ENCODE results near the gene LRMDA. TPM values are rescaled to one million over a fixed set of nuclear protein-coding genes. Genes with fewer than 3 reads are reported as not detected.

LRMDA gene
- total RNA-seq, 3 donors from 2014 or later = not detected

GRCh38 chr10:75932921-75933320 lies 501.5 kb downstream of the LRMDA start:
- Mint-ChIP-seq H3K4me3 (no peak overlapping the region), H3K4me1 (ENCODE audit: low read depth) (no peaks in the 10 kb centered on the region), H3K9me3 (no peaks in the 10 kb centered on the region), H3K36me3 (ENCODE audit: insufficient read depth) (no peaks in the 10 kb centered on the region), H3K27me3 (ENCODE audit: low read depth) (peaks cover 5% of the 10 kb centered on the region)
- ATAC-seq (no peak), DNase-seq (no peak)

GRCh38 chr10:75935240-75935639 lies 503.8 kb downstream of the LRMDA start:
- Mint-ChIP-seq H3K4me3 (no peak overlapping the region), H3K36me3 (ENCODE audit: insufficient read depth) (no peaks in the 10 kb centered on the region), H3K9me3 (no peaks in the 10 kb centered on the region), H3K27me3 (ENCODE audit: low read depth) (peaks cover 5% of the 10 kb centered on the region), H3K4me1 (ENCODE audit: low read depth) (no peaks in the 10 kb centered on the region)
- no peak for ATAC-seq
- DNase-seq = no peak

GRCh38 chr10:75935650-75936400 lies 504.4 kb downstream of the LRMDA start:
- ATAC-seq = no peak
- Mint-ChIP-seq H3K4me1 (ENCODE audit: low read depth) (no peaks in the 10 kb centered on the region), H3K4me3 (no peak overlapping the region), H3K36me3 (ENCODE audit: insufficient read depth) (no peaks in the 10 kb centered on the region), H3K9me3 (no peaks in the 10 kb centered on the region), H3K27me3 (ENCODE audit: low read depth) (peaks cover 5% of the 10 kb centered on the region)
- DNase-seq = no peak

- no peaks in the 10 kb centered on the region for H3K36me3 Mint-ChIP-seq (ENCODE audit: insufficient read depth)
- peaks cover 5% of the 10 kb centered on the region for H3K27me3 Mint-ChIP-seq (ENCODE audit: low read depth)
- no peaks in the 10 kb centered on the region for H3K4me1 Mint-ChIP-seq (ENCODE audit: low read depth)
- ATAC-seq (no peak), DNase-seq (no peak)
- no peak overlapping the region for H3K4me3 Mint-ChIP-seq
- H3K9me3 Mint-ChIP-seq = no peaks in the 10 kb centered on the region
These were observed 505.4 kb downstream of the LRMDA start for GRCh38 chr10:75936841-75937240.

GRCh38 chr10:75937823-75938222 lies 506.4 kb downstream of the LRMDA start:
- Mint-ChIP-seq H3K36me3 (ENCODE audit: insufficient read depth) (no peaks in the 10 kb centered on the region), H3K9me3 (no peaks in the 10 kb centered on the region), H3K4me1 (ENCODE audit: low read depth) (no peaks in the 10 kb centered on the region), H3K4me3 (no peak overlapping the region), H3K27me3 (ENCODE audit: low read depth) (peaks cover 4% of the 10 kb centered on the region)
- no peak for ATAC-seq
- DNase-seq = no peak

- Mint-ChIP-seq H3K9me3 (no peaks in the 10 kb centered on the region), H3K4me1 (ENCODE audit: low read depth) (no peaks in the 10 kb centered on the region), H3K4me3 (no peak overlapping the region), H3K36me3 (ENCODE audit: insufficient read depth) (no peaks in the 10 kb centered on the region), H3K27me3 (ENCODE audit: low read depth) (peaks cover 4% of the 10 kb centered on the region)
- ATAC-seq (no peak), DNase-seq (no peak)
These were observed 507.1 kb downstream of the LRMDA start for GRCh38 chr10:75938380-75939122.

GRCh38 chr10:75939541-75939940 lies 508.1 kb downstream of the LRMDA start:
- H3K9me3 Mint-ChIP-seq = no peaks in the 10 kb centered on the region
- H3K4me3 Mint-ChIP-seq = no peak overlapping the region
- H3K36me3 Mint-ChIP-seq (ENCODE audit: insufficient read depth) = no peaks in the 10 kb centered on the region
- H3K27me3 Mint-ChIP-seq (ENCODE audit: low read depth) = peaks cover 1% of the 10 kb centered on the region
- no peak for DNase-seq
- H3K4me1 Mint-ChIP-seq (ENCODE audit: low read depth) = no peaks in the 10 kb centered on the region
- ATAC-seq = no peak

- no peaks in the 10 kb centered on the region for H3K4me1 Mint-ChIP-seq (ENCODE audit: low read depth)
- H3K36me3 Mint-ChIP-seq (ENCODE audit: insufficient read depth) = no peaks in the 10 kb centered on the region
- DNase-seq = no peak
- H3K9me3 Mint-ChIP-seq = peaks cover 7% of the 10 kb centered on the region
- no peak for ATAC-seq
- H3K4me3 Mint-ChIP-seq = no peak overlapping the region
- H3K27me3 Mint-ChIP-seq (ENCODE audit: low read depth) = no peaks in the 10 kb centered on the region
These were observed 509.3 kb downstream of the LRMDA start for GRCh38 chr10:75940742-75941141.

GRCh38 chr10:75941223-75941801 lies 509.9 kb downstream of the LRMDA start:
- ATAC-seq (no peak), DNase-seq (no peak)
- Mint-ChIP-seq H3K4me3 (no peak overlapping the region), H3K27me3 (ENCODE audit: low read depth) (no peaks in the 10 kb centered on the region), H3K4me1 (ENCODE audit: low read depth) (no peaks in the 10 kb centered on the region), H3K9me3 (peaks cover 7% of the 10 kb centered on the region), H3K36me3 (ENCODE audit: insufficient read depth) (no peaks in the 10 kb centered on the region)

GRCh38 chr10:75944061-75944460 lies 512.6 kb downstream of the LRMDA start:
- H3K27me3 Mint-ChIP-seq (ENCODE audit: low read depth) = no peaks in the 10 kb centered on the region
- no peaks in the 10 kb centered on the region for H3K36me3 Mint-ChIP-seq (ENCODE audit: insufficient read depth)
- H3K4me3 Mint-ChIP-seq = no peak overlapping the region
- H3K9me3 Mint-ChIP-seq = peaks cover 7% of the 10 kb centered on the region
- no peak for ATAC-seq
- H3K4me1 Mint-ChIP-seq (ENCODE audit: low read depth) = no peaks in the 10 kb centered on the region
- DNase-seq = no peak

- Mint-ChIP-seq H3K4me1 (ENCODE audit: low read depth) (no peaks in the 10 kb centered on the region), H3K36me3 (ENCODE audit: insufficient read depth) (no peaks in the 10 kb centered on the region), H3K9me3 (peaks cover 7% of the 10 kb centered on the region), H3K27me3 (ENCODE audit: low read depth) (no peaks in the 10 kb centered on the region), H3K4me3 (no peak overlapping the region)
- no peak for ATAC-seq
- no peak for DNase-seq
These were observed 517.2 kb downstream of the LRMDA start for GRCh38 chr10:75948583-75948982.

GRCh38 chr10:75950307-75950706 lies 518.9 kb downstream of the LRMDA start:
- peaks cover under 1% of the 10 kb centered on the region for H3K9me3 Mint-ChIP-seq
- H3K36me3 Mint-ChIP-seq (ENCODE audit: insufficient read depth) = no peaks in the 10 kb centered on the region
- no peak overlapping the region for H3K4me3 Mint-ChIP-seq
- ATAC-seq (no peak), DNase-seq (no peak)
- H3K4me1 Mint-ChIP-seq (ENCODE audit: low read depth) = no peaks in the 10 kb centered on the region
- no peaks in the 10 kb centered on the region for H3K27me3 Mint-ChIP-seq (ENCODE audit: low read depth)

- Mint-ChIP-seq H3K9me3 (no peaks in the 10 kb centered on the region), H3K4me3 (no peak overlapping the region), H3K27me3 (ENCODE audit: low read depth) (no peaks in the 10 kb centered on the region), H3K4me1 (ENCODE audit: low read depth) (no peaks in the 10 kb centered on the region), H3K36me3 (ENCODE audit: insufficient read depth) (no peaks in the 10 kb centered on the region)
- ATAC-seq (no peak), DNase-seq (no peak)
These were observed 519.7 kb downstream of the LRMDA start for GRCh38 chr10:75950997-75951589.

GRCh38 chr10:75951627-75952026 lies 520.2 kb downstream of the LRMDA start:
- Mint-ChIP-seq H3K36me3 (ENCODE audit: insufficient read depth) (no peaks in the 10 kb centered on the region), H3K9me3 (no peaks in the 10 kb centered on the region), H3K27me3 (ENCODE audit: low read depth) (no peaks in the 10 kb centered on the region), H3K4me1 (ENCODE audit: low read depth) (no peaks in the 10 kb centered on the region), H3K4me3 (no peak overlapping the region)
- DNase-seq (no peak), ATAC-seq (no peak)

All from activated T-cell treated with anti-CD3 and anti-CD28 coated beads, Interleukin-2, amount 50 U/mL, for 4 hours (primary cell).